ENCODE data around the gene NAPG. TPM values are rescaled to one million over a fixed set of nuclear protein-coding genes. Genes with fewer than 3 reads are reported as not detected.
"Not testable (repeated sequence)": the region's sequence is repeated elsewhere in the genome, so short reads cannot be mapped to it uniquely, and the experiment has no call there.

NAPG gene
- total RNA-seq, 2 donors from 2014 or later, result 29.4 to 43.0 TPM

GRCh38 chr18:10566390-10566789, 40.6 kb downstream of the NAPG start:
- DNase-seq (ENCODE audit: low spot score), result no peak
- intact Hi-C loops (cut with DNase I), result no loop called here

- intact Hi-C loops (cut with DNase I); DNase-seq (ENCODE audit: low spot score): not testable (repeated sequence)
Measured at GRCh38 chr18:10569941-10570340, 44.1 kb downstream of the NAPG start.

- no peak for DNase-seq (ENCODE audit: low spot score)
- intact Hi-C loops (cut with DNase I), result no loop called here
Measured at GRCh38 chr18:10570622-10571021, 44.8 kb downstream of the NAPG start.

GRCh38 chr18:10571537-10571936, 45.7 kb downstream of the NAPG start:
- intact Hi-C loops (cut with DNase I), result no loop called here
- no peak for DNase-seq (ENCODE audit: low spot score)

- DNase-seq (ENCODE audit: low spot score); intact Hi-C loops (cut with DNase I): not testable (repeated sequence)
Measured at GRCh38 chr18:10573261-10573660, 47.4 kb downstream of the NAPG start.

- DNase-seq (ENCODE audit: low spot score); intact Hi-C loops (cut with DNase I): not testable (repeated sequence)
Measured at GRCh38 chr18:10574412-10574811, 48.6 kb downstream of the NAPG start.

GRCh38 chr18:10577842-10578572, 52.2 kb downstream of the NAPG start:
- DNase-seq (ENCODE audit: low spot score); intact Hi-C loops (cut with DNase I): not testable (repeated sequence)

- DNase-seq (ENCODE audit: low spot score); intact Hi-C loops (cut with DNase I): not testable (repeated sequence)
Measured at GRCh38 chr18:10578573-10578899, 52.7 kb downstream of the NAPG start.

- intact Hi-C loops (cut with DNase I), result no loop called here
- no peak for DNase-seq (ENCODE audit: low spot score)
Measured at GRCh38 chr18:10579079-10579867, 53.4 kb downstream of the NAPG start.

- no peak for DNase-seq (ENCODE audit: low spot score)
- intact Hi-C loops (cut with DNase I), result no loop called here
Measured at GRCh38 chr18:10580215-10580614, 54.4 kb downstream of the NAPG start.

- intact Hi-C loops (cut with DNase I), result no loop called here
Measured at GRCh38 chr18:10585260-10585659, 59.4 kb downstream of the NAPG start.

GRCh38 chr18:10588975-10589374, 63.1 kb downstream of the NAPG start:
- intact Hi-C loops (cut with DNase I), result no loop called here
- DNase-seq (ENCODE audit: low spot score), result no peak

More at GRCh38 chr18:10585260-10585659, 59.4 kb downstream of the NAPG start:
- no peak for DNase-seq (ENCODE audit: low spot score)

- intact Hi-C loops (cut with DNase I), result no loop called here
Measured at GRCh38 chr18:10590412-10590811, 64.6 kb downstream of the NAPG start.

GRCh38 chr18:10591896-10592295, 66.1 kb downstream of the NAPG start:
- DNase-seq (ENCODE audit: low spot score), result no peak
- intact Hi-C loops (cut with DNase I), result no loop called here

More at GRCh38 chr18:10590412-10590811, 64.6 kb downstream of the NAPG start:
- DNase-seq (ENCODE audit: low spot score), result no peak

- intact Hi-C loops (cut with DNase I); DNase-seq (ENCODE audit: low spot score): not testable (repeated sequence)
Measured at GRCh38 chr18:10593366-10594022, 67.7 kb downstream of the NAPG start.

- DNase-seq (ENCODE audit: low spot score); intact Hi-C loops (cut with DNase I): not testable (repeated sequence)
Measured at GRCh38 chr18:10595917-10596316, 70.1 kb downstream of the NAPG start.

GRCh38 chr18:10597695-10598094, 71.9 kb downstream of the NAPG start:
- intact Hi-C loops (cut with DNase I), result not testable (repeated sequence)

GRCh38 chr18:10600701-10601100, 74.9 kb downstream of the NAPG start:
- intact Hi-C loops (cut with DNase I); DNase-seq (ENCODE audit: low spot score): not testable (repeated sequence)

More at GRCh38 chr18:10597695-10598094, 71.9 kb downstream of the NAPG start:
- not testable (repeated sequence) for DNase-seq (ENCODE audit: low spot score)
